WERI-Rb-1 (cell line): Measurements from ENCODE around the gene TMC5.
"Not testable (repeated sequence)": the region's sequence is repeated elsewhere in the genome, so short reads cannot be mapped to it uniquely, and the experiment has no call there.

Experiments used
- DNase-seq: peaks from one replicate; pipeline ENCODE4 v3.0.0-alpha.2; 2020
- H3K27ac ChIP-seq: fragments of 250-450 bp; sonication (Bioruptor Pico); 2 replicates; pipeline ENCODE4 v1.5.1; 2020; ENCODE audit warnings: mild to moderate bottlenecking, moderate library complexity
- H3K27me3 ChIP-seq: fragments of 250-450 bp; sonication (Bioruptor Pico); 2 replicates; pipeline ENCODE4 v1.5.1; 2021; ENCODE audit warnings: mild to moderate bottlenecking, low read depth, moderate library complexity; ENCODE audit not compliant: insufficient read depth, severe bottlenecking
- H3K36me3 ChIP-seq: fragments of 250-450 bp; sonication (Bioruptor Pico); 2 replicates; pipeline ENCODE4 v1.5.1; 2020; ENCODE audit warnings: mild to moderate bottlenecking, moderate library complexity
- H3K4me3 ChIP-seq: 2 replicates; pipeline ENCODE4 v1.5.1; 2011; ENCODE audit warnings: low read depth, mild to moderate bottlenecking, control low read depth, low read length
- H3K9me3 ChIP-seq: fragments of 250-450 bp; sonication (Bioruptor Pico); 2 replicates; pipeline ENCODE4 v1.5.1; 2021; ENCODE audit warnings: mild to moderate bottlenecking, moderate library complexity; ENCODE audit not compliant: severe bottlenecking
- TF ChIP-seq, protein P1 (sequence below): IDR thresholded peaks from 2 replicates; pipeline ENCODE4 v1.5.1; 2011; ENCODE audit warnings: low read depth, mild to moderate bottlenecking, control low read depth, inconsistent platforms, low read length

TMC5 gene, protein sequence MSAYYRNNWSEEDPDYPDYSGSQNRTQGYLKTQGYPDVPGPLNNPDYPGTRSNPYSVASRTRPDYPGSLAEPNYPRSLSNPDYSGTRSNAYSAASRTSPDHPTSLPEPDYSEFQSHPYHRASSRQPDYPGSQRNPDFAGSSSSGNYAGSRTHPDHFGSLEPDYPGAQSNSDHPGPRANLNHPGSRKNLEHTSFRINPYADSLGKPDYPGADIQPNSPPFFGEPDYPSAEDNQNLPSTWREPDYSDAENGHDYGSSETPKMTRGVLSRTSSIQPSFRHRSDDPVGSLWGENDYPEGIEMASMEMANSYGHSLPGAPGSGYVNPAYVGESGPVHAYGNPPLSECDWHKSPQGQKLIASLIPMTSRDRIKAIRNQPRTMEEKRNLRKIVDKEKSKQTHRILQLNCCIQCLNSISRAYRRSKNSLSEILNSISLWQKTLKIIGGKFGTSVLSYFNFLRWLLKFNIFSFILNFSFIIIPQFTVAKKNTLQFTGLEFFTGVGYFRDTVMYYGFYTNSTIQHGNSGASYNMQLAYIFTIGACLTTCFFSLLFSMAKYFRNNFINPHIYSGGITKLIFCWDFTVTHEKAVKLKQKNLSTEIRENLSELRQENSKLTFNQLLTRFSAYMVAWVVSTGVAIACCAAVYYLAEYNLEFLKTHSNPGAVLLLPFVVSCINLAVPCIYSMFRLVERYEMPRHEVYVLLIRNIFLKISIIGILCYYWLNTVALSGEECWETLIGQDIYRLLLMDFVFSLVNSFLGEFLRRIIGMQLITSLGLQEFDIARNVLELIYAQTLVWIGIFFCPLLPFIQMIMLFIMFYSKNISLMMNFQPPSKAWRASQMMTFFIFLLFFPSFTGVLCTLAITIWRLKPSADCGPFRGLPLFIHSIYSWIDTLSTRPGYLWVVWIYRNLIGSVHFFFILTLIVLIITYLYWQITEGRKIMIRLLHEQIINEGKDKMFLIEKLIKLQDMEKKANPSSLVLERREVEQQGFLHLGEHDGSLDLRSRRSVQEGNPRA

DNA sequence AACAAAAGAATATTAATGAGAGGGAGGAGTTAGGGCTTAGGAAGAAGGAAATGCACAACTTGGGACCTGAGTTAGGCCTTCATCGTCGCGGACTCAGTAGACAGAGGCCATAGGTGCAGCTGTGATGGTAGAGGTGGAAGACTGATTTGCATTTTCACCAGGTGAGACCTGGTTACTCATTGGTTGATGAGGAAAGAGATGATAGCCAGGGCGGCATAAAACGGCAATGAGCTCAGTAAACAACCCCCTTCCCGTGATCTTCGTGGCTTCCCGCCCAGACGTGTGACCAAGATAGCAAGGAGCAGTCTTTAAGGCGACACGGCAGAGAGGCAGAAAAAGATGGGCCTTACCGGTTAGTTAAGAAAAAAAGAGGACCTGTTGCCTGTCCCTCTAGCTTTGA, at the start of gene TMC5:
Gene TMC5 (plus strand): TSS at position 244 of the 400 bp plus-strand sequence. CDS start 22,156 bp downstream, outside the sequence.
- no peak for DNase-seq
- H3K9me3 ChIP-seq: no peaks in the 10 kb centered on the region
- no peaks in the 10 kb centered on the region for H3K36me3 ChIP-seq
- no peak within 1 kb of the TSS for H3K27ac ChIP-seq
- TF ChIP-seq, protein P1, sequence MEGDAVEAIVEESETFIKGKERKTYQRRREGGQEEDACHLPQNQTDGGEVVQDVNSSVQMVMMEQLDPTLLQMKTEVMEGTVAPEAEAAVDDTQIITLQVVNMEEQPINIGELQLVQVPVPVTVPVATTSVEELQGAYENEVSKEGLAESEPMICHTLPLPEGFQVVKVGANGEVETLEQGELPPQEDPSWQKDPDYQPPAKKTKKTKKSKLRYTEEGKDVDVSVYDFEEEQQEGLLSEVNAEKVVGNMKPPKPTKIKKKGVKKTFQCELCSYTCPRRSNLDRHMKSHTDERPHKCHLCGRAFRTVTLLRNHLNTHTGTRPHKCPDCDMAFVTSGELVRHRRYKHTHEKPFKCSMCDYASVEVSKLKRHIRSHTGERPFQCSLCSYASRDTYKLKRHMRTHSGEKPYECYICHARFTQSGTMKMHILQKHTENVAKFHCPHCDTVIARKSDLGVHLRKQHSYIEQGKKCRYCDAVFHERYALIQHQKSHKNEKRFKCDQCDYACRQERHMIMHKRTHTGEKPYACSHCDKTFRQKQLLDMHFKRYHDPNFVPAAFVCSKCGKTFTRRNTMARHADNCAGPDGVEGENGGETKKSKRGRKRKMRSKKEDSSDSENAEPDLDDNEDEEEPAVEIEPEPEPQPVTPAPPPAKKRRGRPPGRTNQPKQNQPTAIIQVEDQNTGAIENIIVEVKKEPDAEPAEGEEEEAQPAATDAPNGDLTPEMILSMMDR: no peak
- H3K4me3 ChIP-seq: no peak within 1 kb of the TSS
- H3K27me3 ChIP-seq: no peaks in the 10 kb centered on the region

DNA sequence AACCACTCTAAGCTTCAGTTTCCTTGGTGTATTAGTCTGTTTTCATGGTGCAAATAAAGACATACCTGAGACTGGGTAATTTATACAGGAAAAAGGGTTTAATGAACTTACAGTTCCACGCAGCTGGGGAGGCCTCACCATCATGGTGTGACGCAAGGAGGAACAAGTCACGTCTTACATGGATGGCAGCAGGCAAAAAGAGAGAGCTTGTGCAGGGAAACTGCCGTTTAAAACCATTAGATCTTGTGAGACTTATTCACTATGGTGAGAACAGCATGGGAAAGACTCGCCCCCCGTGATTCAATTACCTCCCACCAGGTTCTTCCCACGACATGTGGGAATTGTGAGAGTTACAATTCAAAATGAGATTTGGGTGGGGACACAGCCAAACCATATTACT, 45.1 kb upstream of the TMC5 start:
- DNase-seq, H3K9me3 ChIP-seq, H3K27ac ChIP-seq, H3K27me3 ChIP-seq, H3K36me3 ChIP-seq, H3K4me3 ChIP-seq: not testable (repeated sequence)

DNA sequence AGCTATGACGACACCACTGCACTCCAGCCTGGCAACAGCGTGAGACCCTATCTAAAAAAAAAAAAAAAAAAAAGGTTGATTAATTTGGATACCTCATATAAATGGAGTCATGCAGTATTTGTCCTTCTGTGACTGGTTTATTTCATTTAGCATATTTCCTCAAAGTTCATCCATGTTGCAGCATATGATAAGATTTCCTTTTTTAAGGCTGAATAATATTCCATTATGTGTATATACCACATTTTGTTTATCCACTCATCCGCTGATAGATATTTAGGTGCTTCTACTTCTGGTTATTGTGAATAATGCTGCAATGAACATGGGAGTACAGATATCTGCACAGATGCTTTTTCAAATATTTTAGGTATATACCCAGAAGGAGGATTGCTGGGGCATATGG, 43.3 kb upstream of the TMC5 start:
- TF ChIP-seq, protein P1: no peak
- H3K36me3 ChIP-seq: no peaks in the 10 kb centered on the region
- no peaks in the 10 kb centered on the region for H3K27me3 ChIP-seq
- H3K27ac ChIP-seq: no peak overlapping the region
- no peak for DNase-seq
- no peaks in the 10 kb centered on the region for H3K9me3 ChIP-seq
- H3K4me3 ChIP-seq: no peak overlapping the region

DNA sequence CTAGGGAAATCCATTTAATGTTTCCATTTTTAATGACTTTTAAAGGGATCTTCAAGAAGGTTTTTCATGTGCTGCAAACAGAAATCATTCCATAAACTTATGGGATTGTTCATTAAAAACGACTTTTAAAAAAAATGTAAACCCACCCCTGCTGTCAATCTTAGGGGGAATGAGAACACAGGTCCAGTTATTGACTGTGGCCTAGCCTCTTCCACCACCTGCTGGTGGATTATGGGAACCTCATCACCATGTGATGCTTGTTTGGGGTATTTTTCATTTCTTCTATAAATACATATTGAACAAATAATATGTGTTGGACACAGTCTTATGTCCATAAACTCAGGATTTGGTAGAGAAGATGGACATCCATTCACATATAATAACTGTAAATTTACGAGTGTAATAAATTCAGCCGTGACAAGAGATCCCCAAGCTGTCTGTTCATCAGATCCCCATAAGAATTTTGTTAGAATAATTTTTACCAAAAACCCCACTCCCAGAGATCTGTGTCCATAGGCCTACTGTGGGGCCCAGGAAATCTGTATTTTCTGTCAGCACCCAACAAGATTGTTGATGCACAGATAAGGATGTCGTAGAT, 42.0 kb upstream of the TMC5 start:
- Histone ChIP-seq H3K27ac (no peak overlapping the region), H3K36me3 (no peaks in the 10 kb centered on the region), H3K4me3 (no peak overlapping the region), H3K9me3 (no peaks in the 10 kb centered on the region), H3K27me3 (no peaks in the 10 kb centered on the region)
- TF ChIP-seq, protein P1: peak; percentile 68
- DNase-seq: peak; percentile 46

DNA sequence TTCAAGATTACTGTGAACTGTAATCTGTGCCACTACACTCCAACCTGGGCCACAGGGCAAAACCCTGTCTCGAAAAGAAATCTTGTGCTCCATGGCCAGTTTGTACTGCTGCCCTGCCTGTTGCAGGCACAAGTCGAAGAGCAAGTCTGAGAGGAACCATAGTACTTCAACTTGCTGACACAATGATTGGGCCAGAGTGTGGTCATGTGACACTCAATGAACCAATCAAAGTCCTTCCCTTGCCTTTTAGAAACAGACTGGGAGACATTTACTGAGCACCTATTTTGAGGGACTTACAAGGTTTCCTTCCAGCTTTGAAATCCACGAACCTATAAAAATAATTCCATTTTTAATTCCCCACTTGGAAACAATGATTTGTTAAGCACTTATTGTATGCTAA, 39.8 kb upstream of the TMC5 start:
- Histone ChIP-seq H3K4me3 (no peak overlapping the region), H3K27me3 (no peaks in the 10 kb centered on the region), H3K9me3 (no peaks in the 10 kb centered on the region), H3K36me3 (no peaks in the 10 kb centered on the region), H3K27ac (no peak overlapping the region)
- TF ChIP-seq, protein P1: no peak
- no peak for DNase-seq

DNA sequence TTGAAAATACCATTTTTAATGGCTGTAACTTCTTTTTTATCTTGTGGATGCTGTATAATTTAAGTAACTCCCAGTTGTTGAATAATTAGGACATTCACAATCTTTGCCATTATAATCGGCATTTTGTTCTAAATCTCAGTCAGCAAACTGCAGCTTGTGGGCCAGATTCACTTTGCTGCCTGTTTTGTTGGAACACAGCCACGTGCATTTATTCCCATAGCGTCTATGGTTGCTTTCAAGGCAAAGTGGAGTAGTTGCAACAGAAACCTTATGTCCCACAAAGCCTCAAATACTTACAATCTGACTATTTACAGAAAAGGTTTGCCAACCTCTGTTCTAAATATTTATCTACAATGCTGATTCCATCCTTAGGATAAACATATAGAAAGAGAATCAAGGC, 39.2 kb upstream of the TMC5 start:
- Histone ChIP-seq H3K9me3 (no peaks in the 10 kb centered on the region), H3K36me3 (no peaks in the 10 kb centered on the region), H3K27ac (no peak overlapping the region), H3K4me3 (no peak overlapping the region), H3K27me3 (no peaks in the 10 kb centered on the region)
- TF ChIP-seq, protein P1: no peak
- DNase-seq: no peak
